ENCODE data around the gene IL17C.

Gene IL17C

DNA sequence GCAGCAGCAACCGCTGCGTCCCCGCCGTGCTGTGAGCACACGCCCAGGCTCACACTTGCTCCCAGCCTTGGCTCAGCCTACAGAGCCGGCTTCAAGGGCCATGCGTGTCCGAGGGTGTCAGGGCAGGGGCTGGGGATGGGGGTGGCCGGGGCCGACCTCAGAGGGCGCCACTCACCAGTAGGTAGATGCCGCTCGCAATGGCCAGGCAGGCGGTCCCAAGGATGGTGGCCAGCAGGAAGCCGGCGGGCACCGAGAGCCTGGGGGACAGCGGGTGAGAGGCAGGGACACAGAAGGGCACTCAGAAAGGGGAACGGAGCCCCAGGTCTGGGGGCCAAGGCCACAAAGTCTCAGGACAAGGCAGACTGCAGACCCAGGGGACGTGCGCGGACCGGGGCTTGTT, 7.6 kb downstream of the IL17C start:
- DNase-seq (ENCODE audit: low read depth) = no peak

DNA sequence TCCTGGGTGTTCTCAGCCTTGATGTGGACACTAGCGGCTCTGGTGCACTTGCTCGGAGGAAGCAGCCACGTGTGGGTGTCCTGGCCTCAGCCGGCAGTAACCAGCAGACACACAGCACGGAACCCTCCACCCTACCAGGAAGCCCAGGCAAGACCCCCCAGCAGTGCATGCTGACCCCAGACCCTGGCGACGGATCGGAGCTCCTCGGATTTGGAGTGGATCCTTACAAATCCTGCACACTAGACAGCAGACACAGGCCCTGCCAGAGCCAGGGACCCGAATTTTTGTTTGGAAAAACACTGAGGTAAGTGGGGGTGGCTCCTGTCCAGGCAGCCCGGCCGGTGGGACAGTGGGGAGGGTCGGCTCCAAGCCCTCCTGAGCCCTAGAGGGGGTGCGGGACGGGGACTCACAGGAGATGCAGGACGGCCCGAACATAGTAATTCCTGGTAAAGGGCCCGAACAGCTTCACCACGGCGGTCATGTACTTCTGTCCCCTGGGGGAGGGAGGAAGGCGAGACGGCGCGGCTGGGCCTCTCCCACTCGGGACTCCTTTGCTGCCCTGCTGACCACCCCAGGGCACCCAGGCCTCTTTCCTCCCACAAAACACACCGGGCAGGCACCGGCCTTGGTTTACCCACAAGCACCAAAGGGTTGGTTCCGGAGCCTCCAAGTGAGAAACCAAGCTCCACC, 8.1 kb downstream of the IL17C start:
- no peak for DNase-seq (ENCODE audit: low read depth)

DNA sequence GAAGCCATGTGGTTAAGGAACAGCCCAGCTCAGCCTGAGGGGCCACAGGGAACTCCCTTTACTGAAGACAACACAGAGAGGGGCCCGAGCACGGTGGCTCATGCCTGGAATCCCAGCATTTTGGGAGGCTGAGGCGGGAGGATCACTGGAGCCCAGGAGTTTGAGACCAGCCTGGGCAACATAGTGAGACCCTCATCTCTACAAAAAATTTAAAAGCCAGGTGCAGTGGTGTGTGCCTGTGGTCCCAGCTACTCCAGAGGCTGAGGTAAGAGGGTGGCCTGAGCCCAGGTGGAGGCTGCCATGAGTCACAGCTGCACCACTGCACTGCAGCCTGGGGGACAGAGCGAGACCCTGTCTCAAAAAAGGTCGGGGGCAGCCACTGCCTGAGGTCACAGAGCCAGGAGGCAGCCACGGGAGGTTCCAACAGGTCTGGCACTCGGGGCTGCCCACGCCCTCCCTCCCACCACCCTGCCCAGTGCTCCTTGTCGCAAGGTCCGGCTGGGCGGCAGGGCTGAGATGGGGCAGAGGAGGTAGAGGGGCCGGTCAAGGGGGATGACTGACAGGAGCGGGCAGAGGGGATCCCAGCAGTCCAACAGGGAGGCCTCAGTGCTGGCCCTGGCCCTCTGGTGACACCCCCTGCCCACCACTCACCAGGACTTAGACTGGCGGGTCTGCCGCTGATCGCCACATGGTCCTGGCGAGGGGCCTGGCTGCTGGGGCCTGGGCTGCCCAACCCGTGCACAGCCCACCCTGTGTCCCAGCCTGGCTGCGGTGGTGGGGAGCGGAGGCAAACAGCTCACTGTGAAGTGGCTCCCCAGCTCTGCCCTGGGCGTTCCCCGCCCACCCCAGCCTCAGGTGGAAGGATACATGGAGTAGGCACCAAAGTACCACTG, 9.1 kb downstream of the IL17C start:
- DNase-seq (ENCODE audit: low read depth) = no peak

DNA sequence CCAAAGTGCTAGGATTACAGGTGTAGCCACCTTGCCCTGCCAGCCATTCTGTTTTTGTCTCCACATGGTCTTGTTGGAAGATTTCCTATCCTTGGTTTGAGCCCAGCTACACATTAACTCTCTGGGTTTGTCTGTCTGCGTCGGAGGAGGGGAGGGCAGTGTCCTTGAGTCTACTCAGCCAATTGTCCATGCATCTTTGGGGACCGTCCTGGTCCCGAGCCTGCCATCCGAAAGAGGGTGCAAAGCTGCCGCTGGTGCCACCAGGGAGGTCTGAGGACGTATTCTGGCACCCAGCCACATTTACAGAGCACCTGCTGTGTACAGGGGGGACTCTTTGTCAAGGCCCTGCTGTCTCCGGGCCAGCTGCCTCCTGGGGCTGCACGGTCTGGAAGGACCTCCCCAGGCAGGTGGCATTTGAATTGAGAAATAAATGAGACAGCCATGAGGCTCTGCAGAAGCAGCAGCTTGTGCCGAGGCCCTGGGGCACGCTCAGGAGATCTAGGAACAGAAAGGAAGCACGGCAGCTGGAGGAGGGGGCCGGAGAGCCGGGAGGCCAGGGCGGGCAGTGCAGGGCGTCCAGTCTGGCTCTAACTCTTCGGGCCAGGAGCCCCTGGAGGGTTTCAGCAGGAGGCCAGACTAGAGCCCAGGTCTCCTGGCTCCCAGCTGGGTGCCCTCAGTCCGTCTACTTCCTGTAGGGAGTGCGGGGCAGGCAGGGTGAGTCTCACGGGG, 11.0 kb downstream of the IL17C start:
- DNase-seq (ENCODE audit: low read depth) = no peak

GRCh38 chr16:88649924-88650748, 11.8 kb downstream of the IL17C start:
- DNase-seq (ENCODE audit: low read depth) = no peak

DNA sequence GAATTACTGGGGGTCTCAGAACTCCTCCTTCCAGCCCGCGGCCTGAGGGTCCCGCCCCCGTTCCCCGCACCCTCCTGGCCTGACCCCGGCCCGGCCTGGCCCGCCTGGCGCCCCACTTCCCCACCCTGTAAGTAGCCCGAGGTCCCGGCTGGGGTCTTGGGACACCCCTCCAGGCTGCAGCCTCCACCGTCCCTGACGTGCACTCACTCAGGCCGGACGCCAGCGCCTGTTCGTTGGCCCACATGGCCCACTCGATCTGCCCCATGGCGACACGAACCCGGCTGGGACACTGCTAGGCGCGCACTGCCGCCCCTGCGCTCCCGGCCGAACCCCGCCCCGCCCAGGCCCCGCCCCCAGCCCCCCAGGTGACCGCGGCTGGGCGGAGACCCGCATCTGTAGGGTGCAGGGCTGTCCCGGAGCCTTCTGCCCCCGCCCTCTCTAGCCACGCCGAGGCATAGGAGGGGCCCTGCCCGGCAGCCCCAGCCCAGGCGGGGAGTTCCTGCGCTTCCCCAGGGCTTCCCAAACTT, 12.4 kb downstream of the IL17C start, which contains the start of gene CYBA:
TSS of gene CYBA (minus strand) at position 305 of the 527 bp plus-strand sequence. CDS start at position 265, 40 bp downstream.
- DNase-seq (ENCODE audit: low read depth) = peak; percentile 60

GRCh38 chr16:88651276-88651988, 13.1 kb downstream of the IL17C start:
- DNase-seq (ENCODE audit: low read depth) = no peak

- no peak for DNase-seq (ENCODE audit: low read depth)
These were observed 13.8 kb downstream of the IL17C start for GRCh38 chr16:88651989-88652761.

DNA sequence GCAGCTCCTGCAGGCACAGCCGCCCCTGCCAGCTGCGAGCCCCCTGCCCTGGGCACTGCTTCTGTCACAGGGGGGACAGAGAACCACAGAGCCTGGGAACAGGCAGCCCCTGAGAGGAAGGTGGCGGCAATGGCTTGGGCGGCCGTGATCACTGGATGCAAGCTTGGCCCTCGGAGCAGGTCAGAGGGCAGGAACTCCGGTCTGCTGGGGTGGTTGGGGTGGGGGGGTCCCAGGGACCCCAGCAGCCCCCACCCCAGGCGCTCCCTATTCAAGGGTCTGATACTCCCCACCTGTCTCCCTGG, 14.3 kb downstream of the IL17C start:
- DNase-seq (ENCODE audit: low read depth) = no peak

- DNase-seq (ENCODE audit: low read depth) = no peak
These were observed 14.7 kb downstream of the IL17C start for GRCh38 chr16:88653101-88653500.

DNA sequence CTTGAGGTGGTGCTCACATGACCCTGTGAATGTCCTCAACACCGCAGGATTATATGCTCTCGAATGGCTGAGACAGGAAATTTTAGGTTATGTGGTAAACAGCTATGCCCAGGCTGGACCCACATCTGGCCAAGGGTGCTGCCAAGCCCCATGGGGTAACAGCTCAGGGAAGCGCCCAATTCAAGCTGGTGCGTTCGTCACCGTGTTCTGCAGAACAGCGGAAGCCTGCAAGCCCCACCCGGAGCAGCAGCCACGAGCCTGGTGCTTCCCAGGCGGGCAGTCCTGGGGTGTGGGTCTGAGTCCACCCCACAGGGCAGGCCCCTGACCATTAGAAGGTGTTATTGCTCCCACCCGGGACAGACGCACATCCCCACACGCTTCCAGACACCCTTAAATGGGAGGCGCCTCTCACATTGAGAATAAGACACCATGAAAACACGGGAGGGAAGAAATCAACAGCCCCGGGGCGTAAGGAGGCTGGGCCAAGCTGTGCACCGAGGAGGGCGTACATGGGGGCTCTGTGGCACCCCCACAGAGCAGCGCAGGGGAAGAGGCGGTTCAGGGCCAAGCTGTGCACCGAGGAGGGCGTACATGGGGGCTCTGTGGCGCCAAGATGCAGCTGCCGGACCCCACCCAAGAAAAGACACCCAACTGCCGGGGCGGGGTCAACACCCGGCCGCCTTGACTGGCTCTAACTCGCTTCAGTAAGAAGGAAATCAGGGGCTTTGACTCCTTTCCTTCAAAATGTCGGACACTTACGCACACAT, 15.4 kb downstream of the IL17C start:
- no peak for DNase-seq (ENCODE audit: low read depth)

DNA sequence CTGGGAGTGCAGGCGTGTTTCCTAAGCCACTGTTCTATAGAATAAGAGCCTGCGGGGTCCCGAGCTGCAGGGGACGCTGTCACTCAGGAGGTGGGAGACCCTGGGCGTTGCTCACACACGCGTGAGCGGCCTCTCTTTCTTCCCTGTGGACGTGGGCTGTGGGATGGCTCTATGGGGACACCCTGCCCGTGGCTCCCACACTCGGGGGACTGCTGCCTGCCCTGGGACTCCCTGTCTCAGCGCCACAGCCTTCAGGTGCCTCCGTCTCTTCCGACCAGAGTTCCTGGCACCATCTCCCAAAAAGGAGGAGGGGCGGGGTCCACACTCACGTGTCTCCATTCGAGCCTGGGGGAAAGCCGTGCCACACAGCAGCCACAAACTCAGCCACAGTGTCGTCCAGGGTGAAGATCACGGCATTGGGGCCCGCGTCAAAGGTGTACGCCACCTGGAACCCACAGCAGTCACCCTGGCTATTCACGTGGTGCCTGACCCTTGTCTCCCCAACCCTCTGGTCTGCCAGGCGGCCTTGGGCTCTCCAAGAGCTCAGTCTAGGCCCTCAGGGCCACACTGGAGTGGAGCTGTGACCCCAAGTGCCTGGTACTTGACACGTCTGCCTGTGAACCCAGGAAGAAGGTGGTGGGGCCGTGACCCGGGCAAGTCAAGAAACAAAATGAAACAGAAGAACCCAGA, 16.1 kb downstream of the IL17C start:
- DNase-seq (ENCODE audit: low read depth) = no peak

GRCh38 chr16:88655053-88655732, 16.8 kb downstream of the IL17C start:
- no peak for DNase-seq (ENCODE audit: low read depth)

GRCh38 chr16:88655733-88656281, 17.4 kb downstream of the IL17C start:
- no peak for DNase-seq (ENCODE audit: low read depth)

DNA sequence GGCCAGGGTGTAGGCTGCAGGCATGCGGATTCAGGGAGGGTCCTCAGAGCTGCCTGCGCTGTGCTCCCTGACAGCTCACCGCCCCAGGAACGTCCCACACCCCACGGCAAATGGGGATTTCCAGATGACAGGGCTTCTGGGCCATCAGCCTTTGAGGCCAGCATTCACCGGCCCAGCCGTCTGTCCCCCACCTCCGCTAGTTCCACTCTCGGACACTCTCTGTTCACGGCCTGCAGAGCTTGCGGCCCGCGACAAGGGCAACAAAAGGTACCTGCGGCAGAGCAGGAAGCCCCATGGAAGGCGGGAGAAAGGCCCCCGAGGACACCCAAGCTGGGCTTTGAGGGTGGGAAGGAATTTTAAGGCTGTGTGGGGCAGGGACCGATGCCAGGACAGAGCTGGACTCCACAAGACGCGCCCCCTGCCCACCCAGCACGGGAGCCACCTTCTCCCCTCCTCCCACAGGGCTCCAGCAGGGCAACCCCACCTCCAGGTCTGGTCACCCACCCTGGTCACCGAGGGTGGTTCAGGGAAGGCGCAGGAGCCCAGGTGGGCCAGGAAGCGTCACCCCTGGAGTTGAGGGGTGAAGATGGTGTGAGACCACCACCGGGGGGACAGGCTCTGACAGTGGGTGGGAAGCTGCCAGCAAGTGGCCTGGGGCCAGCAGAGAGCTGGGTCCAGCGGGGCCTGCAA, 18.1 kb downstream of the IL17C start:
- no peak for DNase-seq (ENCODE audit: low read depth)

GRCh38 chr16:88657371-88657770, 19.0 kb downstream of the IL17C start:
- DNase-seq (ENCODE audit: low read depth) = no peak

- no peak for DNase-seq (ENCODE audit: low read depth)
These were observed 20.3 kb downstream of the IL17C start for GRCh38 chr16:88658714-88659113.

Data from stimulated activated CD8-positive, alpha-beta memory T cell treated with anti-CD3 and anti-CD28 coated beads, Interleukin-15, amount 100 ng/mL, for 24 hours (primary cell).